ENCODE data around the gene USH1C.

GRCh38 chr11:17489751-17490150 lies 54.5 kb downstream of the USH1C start:
- TF ChIP-seq EZH2 (IDR thresholded peaks at IDR 0.05; ENCODE audit: insufficient read depth, poor library complexity, severe bottlenecking) (no peak), EZH2phosphoT487 (IDR thresholded peaks at IDR 0.05; ENCODE audit: insufficient read depth, low read depth) (no peak)
